HEK293 (cell line): ENCODE measurements around the gene COPB1.

Experiments used
- CTCF ChIA-PET: fragments of 350-600 bp; formaldehyde crosslinking; extraction: SDS; loops from one replicate; lab custom pipeline; 2021; ENCODE audit warnings: antibody characterized with exemption; lab: Yijun Ruan, JAX
- POLR2A ChIA-PET: fragments of 300-600 bp; formaldehyde crosslinking; extraction: SDS; loops from one replicate; lab custom pipeline; 2020; ENCODE audit warnings: antibody characterized with exemption, inconsistent platforms; lab: Yijun Ruan, JAX
- H3K27ac ChIP-seq: fragments of 200-500 bp; sonication (Bioruptor generic); 2 replicates; pipeline ENCODE4 v1.5.1; 2014; ENCODE audit warnings: low read depth, low read length, control low read depth, inconsistent platforms; ENCODE audit errors: extremely low read depth
- H3K36me3 ChIP-seq, 2 experiments: fragments of 200-500 bp in 1 of 2; sonication (Bioruptor generic) in 1 of 2; 1 replicate in 1 of 2; 2 replicates in 1 of 2; pipeline ENCODE4 v1.5.1; 2014 to 2017; ENCODE audit warnings: inconsistent platforms in 2 of 2, low read length in 2 of 2; ENCODE audit not compliant: control insufficient read depth in 2 of 2, insufficient read depth in 1 of 2
- H3K4me1 ChIP-seq: fragments of 200-500 bp; sonication (Bioruptor generic); 2 replicates; pipeline ENCODE4 v1.5.1; 2014; ENCODE audit warnings: mild to moderate bottlenecking, low read length, inconsistent platforms; ENCODE audit not compliant: control insufficient read depth, insufficient read depth
- H3K4me3 ChIP-seq: 2 replicates; pipeline ENCODE4 v1.5.1; 2011; ENCODE audit warnings: low read depth, mild to moderate bottlenecking, control low read depth, low read length, moderate library complexity
- H3K9me3 ChIP-seq: fragments of 200-500 bp; sonication (Bioruptor generic); 2 replicates; pipeline ENCODE4 v1.5.1; 2014; ENCODE audit warnings: low read depth, low read length, inconsistent platforms; ENCODE audit not compliant: control insufficient read depth, insufficient read depth
- BCL6B ChIP-seq: fragments of 450-650 bp; formaldehyde crosslinking; IDR thresholded peaks from 2 replicates; pipeline ENCODE4 v1.5.1; 2017; ENCODE audit warnings: missing biosample characterization, missing genetic modification characterization
- GFI1B ChIP-seq: fragments of 450-650 bp; formaldehyde crosslinking; IDR thresholded peaks from 2 replicates; pipeline ENCODE4 v1.5.1; 2016; ENCODE audit warnings: missing biosample characterization, missing genetic modification characterization
- PRDM4 ChIP-seq: fragments of 450-650 bp; formaldehyde crosslinking; IDR thresholded peaks from 2 replicates; pipeline ENCODE4 v1.5.1; 2017; ENCODE audit warnings: missing biosample characterization, missing genetic modification characterization
- SCRT1 ChIP-seq: fragments of 450-650 bp; formaldehyde crosslinking; IDR thresholded peaks from 2 replicates; pipeline ENCODE4 v1.5.1; 2016; ENCODE audit warnings: missing biosample characterization, missing genetic modification characterization, borderline replicate concordance
- TRIM28 ChIP-seq: IDR thresholded peaks from 2 replicates; pipeline ENCODE4 v1.6.1; 2011; ENCODE audit warnings: low read length, control low read depth, borderline replicate concordance
- ZBTB20 ChIP-seq: fragments of 450-650 bp; formaldehyde crosslinking; IDR thresholded peaks from 2 replicates; pipeline ENCODE4 v1.5.1; 2016; ENCODE audit warnings: missing biosample characterization, missing genetic modification characterization
- ZNF175 ChIP-seq: fragments of 450-650 bp; formaldehyde crosslinking; IDR thresholded peaks from 2 replicates; pipeline ENCODE4 v1.5.1; 2016; ENCODE audit warnings: missing biosample characterization, missing genetic modification characterization
- ZNF239 ChIP-seq: fragments of 450-650 bp; formaldehyde crosslinking; IDR thresholded peaks from 2 replicates; pipeline ENCODE4 v1.5.1; 2016; ENCODE audit warnings: missing biosample characterization, missing genetic modification characterization
- ZNF501 ChIP-seq: fragments of 450-650 bp; formaldehyde crosslinking; IDR thresholded peaks from 2 replicates; pipeline ENCODE4 v1.5.1; 2016; ENCODE audit warnings: missing biosample characterization, missing genetic modification characterization
- ZNF510 ChIP-seq: fragments of 450-650 bp; formaldehyde crosslinking; IDR thresholded peaks from 2 replicates; pipeline ENCODE4 v1.5.1; 2018; ENCODE audit warnings: mild to moderate bottlenecking, missing genetic modification characterization, missing biosample characterization; ENCODE audit not compliant: insufficient replicate concordance
- ZNF529 ChIP-seq: fragments of 450-650 bp; formaldehyde crosslinking; IDR thresholded peaks from 2 replicates; pipeline ENCODE4 v1.5.1; 2017; ENCODE audit warnings: missing genetic modification characterization, missing biosample characterization; ENCODE audit not compliant: insufficient replicate concordance
- ZNF558 ChIP-seq: fragments of 450-650 bp; formaldehyde crosslinking; IDR thresholded peaks from 2 replicates; pipeline ENCODE4 v1.5.1; 2016; ENCODE audit warnings: missing biosample characterization, missing genetic modification characterization
- ZNF621 ChIP-seq: fragments of 450-650 bp; formaldehyde crosslinking; IDR thresholded peaks from 2 replicates; pipeline ENCODE4 v1.5.1; 2017; ENCODE audit warnings: missing biosample characterization, missing genetic modification characterization
- ZNF623 ChIP-seq: fragments of 450-650 bp; formaldehyde crosslinking; IDR thresholded peaks from 2 replicates; pipeline ENCODE4 v1.5.1; 2016; ENCODE audit warnings: missing biosample characterization, missing genetic modification characterization
- ZNF626 ChIP-seq: fragments of 450-650 bp; sonication (Bioruptor Pico); formaldehyde crosslinking; IDR thresholded peaks from 2 replicates; pipeline ENCODE4 v1.5.1; 2018; ENCODE audit warnings: missing biosample characterization, missing genetic modification characterization, inconsistent platforms
- ZNF777 ChIP-seq: fragments of 450-650 bp; formaldehyde crosslinking; IDR thresholded peaks from 2 replicates; pipeline ENCODE4 v1.5.1; 2017; ENCODE audit warnings: missing biosample characterization, missing genetic modification characterization, borderline replicate concordance
- ZNF791 ChIP-seq: fragments of 450-650 bp; formaldehyde crosslinking; IDR thresholded peaks from 2 replicates; pipeline ENCODE4 v1.5.1; 2016; ENCODE audit warnings: missing biosample characterization, missing genetic modification characterization

Gene COPB1

DNA sequence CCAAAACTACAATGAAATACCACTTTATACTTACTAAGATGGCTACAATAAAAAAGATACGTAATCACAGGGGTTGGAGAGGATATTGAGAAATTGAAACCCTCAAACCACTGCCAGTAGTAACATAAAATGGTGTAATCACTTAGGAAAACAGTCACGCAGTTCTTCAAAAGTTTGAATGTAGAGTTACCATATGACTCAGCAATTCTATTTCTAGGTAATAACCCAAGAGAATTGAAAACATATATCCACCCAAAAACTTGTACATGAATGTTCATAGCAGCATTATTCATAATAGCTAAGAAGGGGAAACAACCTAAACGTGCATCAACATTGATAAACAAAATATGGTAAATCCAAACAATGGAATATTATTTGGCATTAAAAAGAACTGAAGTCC lies 45.0 kb upstream of the COPB1 start:
- CTCF ChIA-PET: interaction anchor here (0.6 kb wide), 2 partner anchors 13 to 663 kb away, joined by 3 read pairs; no protein-coding TSS in a partner anchor
- no peak overlapping the region for H3K4me3 ChIP-seq
- TF ChIP-seq ZNF621 (tag by site-specific recombination) (no peak), ZNF175 (tag by site-specific recombination) (no peak), PRDM4 (tag by site-specific recombination) (no peak), ZNF558 (no peak), ZNF791 (tag by site-specific recombination) (no peak), ZNF510 (tag by site-specific recombination) (no peak), ZBTB20 (tag by site-specific recombination) (no peak), ZNF501 (tag by site-specific recombination) (no peak)
- TF ChIP-seq, all 188 proteins: peak for 0
- no peaks in the 10 kb centered on the region for H3K36me3 ChIP-seq
- POLR2A ChIA-PET: no interaction called here
- H3K4me1 ChIP-seq: no peaks in the 10 kb centered on the region
- H3K9me3 ChIP-seq: no peaks in the 10 kb centered on the region
- H3K27ac ChIP-seq: no peak overlapping the region

DNA sequence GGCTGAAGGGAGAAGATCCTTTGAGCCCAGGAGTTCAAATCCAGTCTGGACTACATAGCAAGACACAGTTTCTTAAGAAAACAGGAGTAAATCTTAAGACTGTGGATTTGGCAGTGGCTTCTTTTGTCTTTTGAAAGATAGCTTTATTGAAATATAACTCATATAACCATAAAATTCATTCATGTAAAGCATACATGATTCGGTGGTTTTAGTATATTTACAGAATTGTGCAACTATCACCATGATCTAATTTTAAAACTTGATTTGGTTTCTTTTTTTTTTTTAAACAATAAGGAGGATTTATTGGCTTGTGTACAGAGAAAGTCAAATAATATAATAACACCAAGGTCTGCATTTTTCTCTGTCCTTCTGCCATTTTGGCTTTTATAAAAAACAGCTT lies 43.6 kb upstream of the COPB1 start:
- no peak for TF ChIP-seq ZNF529 (tag by site-specific recombination)
- TF ChIP-seq ZNF777 (tag by site-specific recombination): no peak
- TF ChIP-seq ZNF626 (tag by site-specific recombination): no peak
- TF ChIP-seq ZNF239 (tag by site-specific recombination): no peak
- TF ChIP-seq GFI1B: no peak
- no peak for TF ChIP-seq ZNF623
- no peak for TF ChIP-seq SCRT1
- H3K27ac ChIP-seq: no peak overlapping the region
- no peaks in the 10 kb centered on the region for H3K9me3 ChIP-seq
- H3K36me3 ChIP-seq: no peaks in the 10 kb centered on the region
- no peaks in the 10 kb centered on the region for H3K4me1 ChIP-seq
- CTCF ChIA-PET: interaction anchor here (0.6 to 0.7 kb wide), 4 partner anchors 30 to 365 kb away, joined by 3 to 5 read pairs (median 4); no protein-coding TSS in a partner anchor
- no peak overlapping the region for H3K4me3 ChIP-seq
- POLR2A ChIA-PET: no interaction called here

DNA sequence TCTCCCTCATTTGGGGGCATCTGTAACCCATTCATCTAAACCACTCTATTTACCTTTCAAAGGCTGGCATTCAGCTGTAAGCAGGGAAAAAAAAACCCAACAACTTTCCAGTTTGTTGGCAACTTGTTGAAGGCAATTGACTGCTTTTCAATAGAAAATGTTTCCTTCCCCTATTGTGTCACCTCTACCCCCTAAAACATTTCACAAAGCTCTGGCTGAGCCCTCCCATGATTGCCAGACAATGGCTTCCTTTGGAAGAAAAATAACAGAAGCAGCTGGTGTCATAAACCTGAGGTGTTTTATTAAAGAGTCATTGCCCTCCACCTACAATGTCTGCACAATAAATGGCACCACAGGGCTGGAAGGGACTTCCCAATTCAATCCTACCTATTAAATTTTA lies 42.7 kb upstream of the COPB1 start:
- H3K4me1 ChIP-seq: no peaks in the 10 kb centered on the region
- H3K9me3 ChIP-seq: no peaks in the 10 kb centered on the region
- CTCF ChIA-PET: interaction anchor here (0.7 to 1.4 kb wide), 4 partner anchors 19 to 1753 kb away, joined by 3 to 5 read pairs (median 4); no protein-coding TSS in a partner anchor
- no peak overlapping the region for H3K27ac ChIP-seq
- H3K4me3 ChIP-seq: no peak overlapping the region
- TF ChIP-seq ZNF175 (tag by site-specific recombination): no peak
- no peak for TF ChIP-seq TRIM28
- TF ChIP-seq GFI1B: no peak
- TF ChIP-seq BCL6B (tag by site-specific recombination): no peak
- POLR2A ChIA-PET: no interaction called here
- no peaks in the 10 kb centered on the region for H3K36me3 ChIP-seq
